Left renal cortex interstitium (tissue), 4 donors: ENCODE measurements around the gene WNT3A. TPM values are rescaled to one million over a fixed set of nuclear protein-coding genes. Genes with fewer than 3 reads are reported as not detected.
A peak's percentile ranks its signal among the peaks of the same experiment; 100 is the strongest.

Source experiments
- DNase-seq, 4 donors: peaks; one replicate each; pipeline ENCODE4 v3.0.0-alpha.2; 2013; ENCODE audit warnings: low read depth in 4 of 4, low spot score in 2 of 4, missing footprints in 1 of 4
- polyA plus RNA-seq, 4 donors: library from polyadenylated mRNA; unstranded; fragments of 120-200 nt; gene quantifications; one replicate each; pipeline ENCODE4 v1.2.1, GENCODE V29; 2013; ENCODE audit not compliant: insufficient read length in 4 of 4

Gene WNT3A
- polyA plus RNA-seq, 4 donors, result 0.12 to 0.36 (median 0.22) TPM

- peak; percentile 89 to 95 (median 92) for DNase-seq
These were observed 102.5 kb downstream of the WNT3A start, which contains the start of gene MRPL55 for GRCh38 chr1:228109073-228109961. Gene MRPL55 (minus strand): TSS chr1:228109299. CDS start chr1:228108260, 1,039 bp downstream.

GRCh38 chr1:228109962-228110488 lies 103.2 kb downstream of the WNT3A start:
- peak in 1 of 4 donors; percentile 16 for DNase-seq

- DNase-seq, result no peak
These were observed 103.8 kb downstream of the WNT3A start for GRCh38 chr1:228110556-228110955.

Other genes starting within 250 kb of the WNT3A start
- gene PRSS38, start 191.3 kb upstream of the WNT3A start, polyA plus RNA-seq, result not detected
- gene WNT9A, start 59.1 kb upstream of the WNT3A start, polyA plus RNA-seq, result 1 to 10 TPM; 1.3 to 1.8 (median 1.6) TPM
- gene ARF1, start 75.7 kb downstream of the WNT3A start, polyA plus RNA-seq, result 100 to 1,000 TPM; 311 to 414 (median 343) TPM
- 10 to 100 TPM; 13.1 to 26.9 (median 24.2) TPM for gene C1orf35, start 96.3 kb downstream of the WNT3A start, polyA plus RNA-seq
- gene MRPL55, start 102.3 kb downstream of the WNT3A start, polyA plus RNA-seq, result 10 to 100 TPM; 37.4 to 60.9 (median 49.0) TPM
- gene GUK1, start 133.3 kb downstream of the WNT3A start, polyA plus RNA-seq, result 100 to 1,000 TPM; 107 to 169 (median 142) TPM
- gene GJC2, start 142.9 kb downstream of the WNT3A start, polyA plus RNA-seq, result 1 to 10 TPM in 1 of 4 donors, under 1 TPM in 3; 0.56 to 1.2 (median 0.78) TPM
- gene IBA57, start 158.8 kb downstream of the WNT3A start, polyA plus RNA-seq, result 1 to 10 TPM; 4.1 to 6.6 (median 5.8) TPM
- gene OBSCN, start 201.0 kb downstream of the WNT3A start, polyA plus RNA-seq, result 10 to 100 TPM; 16.5 to 49.7 (median 34.5) TPM